HepG2 (cell line): ENCODE data around the gene HSPA1A. TPM values are rescaled to one million over a fixed set of nuclear protein-coding genes. Genes with fewer than 3 reads are reported as not detected.
A peak's percentile ranks its signal among the peaks of the same experiment; 100 is the strongest.

ENCODE experiments used
- AFF4 ChIP-seq: sonication (generic); formaldehyde crosslinking; IDR thresholded peaks from 2 replicates; pipeline ENCODE4 v1.4.0; 2020; ENCODE audit warnings: missing genetic modification reagents
- ATM ChIP-seq: fragments of 450-650 bp; IDR thresholded peaks from 2 replicates; pipeline ENCODE4 v1.7.1; 2017; ENCODE audit warnings: mild to moderate bottlenecking, borderline replicate concordance
- HNF4G ChIP-seq, 2 experiments: sonication (generic) in 1 of 2; formaldehyde crosslinking in 1 of 2; IDR thresholded peaks; 2 replicates each; pipeline versions ENCODE4 v1.4.0 to v1.6.1; 2011 to 2020; ENCODE audit warnings: borderline replicate concordance in 2 of 2, low read depth in 2 of 2, mild to moderate bottlenecking in 2 of 2, low read length in 1 of 2, missing genetic modification reagents in 1 of 2, moderate library complexity in 1 of 2
- SP5 ChIP-seq: IDR thresholded peaks from 2 replicates; pipeline ENCODE4 v1.6.1; 2016; ENCODE audit warnings: low read depth, borderline replicate concordance
- ZNF235 ChIP-seq: sonication (generic); formaldehyde crosslinking; IDR thresholded peaks from 2 replicates; pipeline ENCODE4 v1.8.1; 2023; ENCODE audit warnings: mild to moderate bottlenecking, missing genetic modification reagents, borderline replicate concordance
- ZNF512B ChIP-seq: sonication (generic); formaldehyde crosslinking; IDR thresholded peaks from 2 replicates; pipeline ENCODE4 v1.5.1; 2020; ENCODE audit warnings: missing genetic modification reagents, mild to moderate bottlenecking, borderline replicate concordance
- ZNF775 ChIP-seq: sonication (generic); formaldehyde crosslinking; IDR thresholded peaks from 2 replicates; pipeline ENCODE4 v1.4.0; 2020; ENCODE audit warnings: missing genetic modification reagents, mild to moderate bottlenecking, moderate library complexity, borderline replicate concordance
- ZNF777 ChIP-seq: sonication (generic); formaldehyde crosslinking; IDR thresholded peaks from 2 replicates; pipeline ENCODE4 v1.4.0; 2020; ENCODE audit warnings: missing genetic modification reagents
- ZNF784 ChIP-seq: sonication (generic); formaldehyde crosslinking; IDR thresholded peaks from 2 replicates; pipeline ENCODE4 v1.5.1; 2020; ENCODE audit warnings: missing genetic modification reagents, mild to moderate bottlenecking, borderline replicate concordance
- polyA plus RNA-seq, 8 experiments: library from polyadenylated mRNA; depleted of rRNA in 3 of 8; stranded (reverse) in 7 of 8; unstranded in 1 of 8; fragments of >200 nt; fragmentation: Illumina TruSeq in 4 of 8; extraction: Trizol in 4 of 8; gene quantifications; 2 replicates each; pipeline versions ENCODE4 v1.2.1 to v1.2.3, GENCODE V29; 2011 to 2016; ENCODE audit warnings: low read depth in 4 of 8, missing spikeins in 1 of 8, mixed read lengths in 1 of 8; ENCODE audit not compliant: insufficient read depth in 1 of 8
- total RNA-seq, 5 experiments: library from RNA; depleted of rRNA; stranded (reverse); fragments of >200 nt; fragmentation: Illumina TruSeq; extraction: Trizol; gene quantifications; 2 replicates each; pipeline ENCODE4 v1.2.3, GENCODE V29; 2016; ENCODE audit warnings: low read depth in 1 of 5
- TF ChIP-seq, protein P1 (sequence below): sonication (generic); formaldehyde crosslinking; IDR thresholded peaks from 2 replicates; pipeline ENCODE4 v1.5.1; 2020; ENCODE audit warnings: mild to moderate bottlenecking, missing genetic modification reagents
- TF ChIP-seq, protein P2 (sequence below): sonication (generic); formaldehyde crosslinking; IDR thresholded peaks from 2 replicates; pipeline ENCODE4 v1.4.0; 2020; ENCODE audit warnings: missing genetic modification reagents

Gene HSPA1A
- total and polyA plus RNA-seq, 2 of the 13 experiments (the other 11 are each of a cell fraction or from before 2014, with no cell fraction given) = 44.5 to 85.0 TPM

DNA sequence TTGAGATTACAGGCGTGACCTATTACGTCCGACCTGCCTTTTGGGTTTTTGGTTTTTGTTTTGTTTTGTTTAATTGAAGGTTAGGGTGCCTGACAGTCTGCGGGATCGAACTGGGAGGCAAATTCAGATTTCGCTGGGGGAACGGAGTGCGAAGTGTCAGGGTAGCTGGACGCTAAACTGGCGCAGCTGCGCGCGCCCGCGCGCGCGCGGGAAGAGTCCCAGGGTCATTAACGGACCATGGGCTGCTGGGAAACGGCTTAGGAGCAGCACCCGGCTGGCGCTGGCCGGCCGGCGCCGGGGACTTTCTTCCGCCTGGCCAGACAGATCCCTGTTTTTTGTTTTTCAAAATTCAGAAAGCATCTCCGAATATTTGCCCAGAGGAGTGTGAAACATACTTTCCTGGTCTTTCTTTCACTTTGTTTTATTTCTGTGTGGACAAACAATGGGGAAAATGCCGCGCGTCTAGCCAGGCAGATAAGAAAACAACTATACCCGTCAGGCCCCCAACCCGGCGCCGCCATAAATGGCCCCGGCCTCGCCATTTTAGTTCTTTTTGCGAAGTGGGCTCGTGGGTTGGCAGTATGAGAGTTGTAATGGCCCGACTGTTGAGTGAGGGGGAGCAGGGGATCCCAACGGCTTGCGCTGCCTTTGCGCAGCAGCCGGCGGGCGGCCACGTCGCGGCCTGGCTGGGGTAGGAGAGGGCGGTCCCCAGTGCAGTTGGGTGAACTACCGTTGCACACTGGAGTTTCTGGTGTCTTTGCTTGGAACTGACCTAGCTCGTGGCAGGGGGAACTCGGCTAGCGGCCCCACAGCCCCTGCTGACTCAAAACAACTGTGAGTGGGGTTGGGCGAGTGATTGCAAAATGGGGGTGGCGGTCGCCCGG, 19.3 kb downstream of the HSPA1A start (continued):
- TF ChIP-seq, protein P1, sequence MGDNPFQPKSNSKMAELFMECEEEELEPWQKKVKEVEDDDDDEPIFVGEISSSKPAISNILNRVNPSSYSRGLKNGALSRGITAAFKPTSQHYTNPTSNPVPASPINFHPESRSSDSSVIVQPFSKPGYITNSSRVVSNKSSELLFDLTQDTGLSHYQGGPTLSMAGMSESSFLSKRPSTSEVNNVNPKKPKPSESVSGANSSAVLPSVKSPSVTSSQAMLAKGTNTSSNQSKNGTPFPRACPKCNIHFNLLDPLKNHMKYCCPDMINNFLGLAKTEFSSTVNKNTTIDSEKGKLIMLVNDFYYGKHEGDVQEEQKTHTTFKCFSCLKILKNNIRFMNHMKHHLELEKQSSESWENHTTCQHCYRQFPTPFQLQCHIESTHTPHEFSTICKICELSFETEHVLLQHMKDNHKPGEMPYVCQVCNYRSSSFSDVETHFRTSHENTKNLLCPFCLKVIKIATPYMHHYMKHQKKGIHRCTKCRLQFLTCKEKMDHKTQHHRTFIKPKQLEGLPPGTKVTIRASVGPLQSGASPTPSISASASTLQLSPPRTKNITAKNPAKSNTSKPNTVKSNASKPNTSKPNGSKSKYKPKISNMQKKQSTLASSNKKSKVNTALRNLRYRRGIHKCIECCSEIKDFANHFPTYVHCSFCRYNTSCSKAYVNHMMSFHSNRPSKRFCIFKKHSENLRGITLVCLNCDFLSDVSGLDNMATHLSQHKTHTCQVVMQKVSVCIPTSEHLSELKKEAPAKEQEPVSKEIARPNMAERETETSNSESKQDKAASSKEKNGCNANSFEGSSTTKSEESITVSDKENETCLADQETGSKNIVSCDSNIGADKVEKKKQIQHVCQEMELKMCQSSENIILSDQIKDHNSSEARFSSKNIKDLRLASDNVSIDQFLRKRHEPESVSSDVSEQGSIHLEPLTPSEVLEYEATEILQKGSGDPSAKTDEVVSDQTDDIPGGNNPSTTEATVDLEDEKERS (CRISPR knock-in tag) = peak; percentile 81; the same call in 1 of the 2 replicates
- peak; percentile 63; the same call in 1 of the 2 replicates for TF ChIP-seq ZNF512B (CRISPR knock-in tag)
- no peak for TF ChIP-seq SP5
- peak; percentile 62 for TF ChIP-seq ZNF777 (CRISPR knock-in tag)
- peak; percentile 80 for TF ChIP-seq HNF4G (IDR thresholded peaks at IDR 0.05; ENCODE audit: borderline replicate concordance, low read depth, low read length)
- TF ChIP-seq HNF4G (CRISPR knock-in tag; IDR thresholded peaks at IDR 0.05; ENCODE audit: borderline replicate concordance, low read depth) = peak; percentile 17; the same call in 1 of the 2 replicates
- peak; percentile 48; the same call in 1 of the 2 replicates for TF ChIP-seq ZNF775 (CRISPR knock-in tag)
- peak; percentile 95 for TF ChIP-seq AFF4 (CRISPR knock-in tag)
- peak; percentile 51; the same call in 1 of the 2 replicates for TF ChIP-seq ZNF784
- TF ChIP-seq, protein P2, sequence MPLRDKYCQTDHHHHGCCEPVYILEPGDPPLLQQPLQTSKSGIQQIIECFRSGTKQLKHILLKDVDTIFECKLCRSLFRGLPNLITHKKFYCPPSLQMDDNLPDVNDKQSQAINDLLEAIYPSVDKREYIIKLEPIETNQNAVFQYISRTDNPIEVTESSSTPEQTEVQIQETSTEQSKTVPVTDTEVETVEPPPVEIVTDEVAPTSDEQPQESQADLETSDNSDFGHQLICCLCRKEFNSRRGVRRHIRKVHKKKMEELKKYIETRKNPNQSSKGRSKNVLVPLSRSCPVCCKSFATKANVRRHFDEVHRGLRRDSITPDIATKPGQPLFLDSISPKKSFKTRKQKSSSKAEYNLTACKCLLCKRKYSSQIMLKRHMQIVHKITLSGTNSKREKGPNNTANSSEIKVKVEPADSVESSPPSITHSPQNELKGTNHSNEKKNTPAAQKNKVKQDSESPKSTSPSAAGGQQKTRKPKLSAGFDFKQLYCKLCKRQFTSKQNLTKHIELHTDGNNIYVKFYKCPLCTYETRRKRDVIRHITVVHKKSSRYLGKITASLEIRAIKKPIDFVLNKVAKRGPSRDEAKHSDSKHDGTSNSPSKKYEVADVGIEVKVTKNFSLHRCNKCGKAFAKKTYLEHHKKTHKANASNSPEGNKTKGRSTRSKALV (CRISPR knock-in tag) = peak; percentile 80; the same call in 1 of the 2 replicates
- no peak for TF ChIP-seq ATM
- TF ChIP-seq ZNF235 (CRISPR knock-in tag) = 0 out of 2 replicates have a peak, but pooled peaks have one; percentile 91
